NCI-H345 (cell line): Measurements from ENCODE around the gene PTRHD1.
A peak's percentile ranks its signal among the peaks of the same experiment; 100 is the strongest.

Experiments used
- DNase-seq: peaks from one replicate; lab custom pipeline; 2025; lab: John Stamatoyannopoulos, UW

The PTRHD1 gene

DNA sequence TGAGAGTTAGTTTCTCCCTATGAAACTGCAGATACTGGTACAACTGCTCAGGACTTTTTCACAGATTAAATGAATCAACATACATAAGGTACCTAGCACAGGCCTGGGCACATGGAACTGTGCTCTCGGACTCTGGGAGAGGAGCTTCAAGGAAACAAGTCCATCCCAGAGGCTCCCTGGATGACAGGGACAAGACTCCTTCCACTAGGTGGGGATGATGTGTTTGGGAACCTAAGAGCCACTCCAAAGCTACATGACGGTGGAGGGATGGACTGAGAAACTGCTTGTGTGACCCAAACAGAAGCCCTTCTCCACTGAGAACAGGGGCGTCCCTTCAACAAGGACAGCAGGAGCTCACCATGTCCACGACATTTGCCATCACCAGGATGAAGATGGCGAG lies 37.2 kb upstream of the PTRHD1 start:
- no peak for DNase-seq

- DNase-seq, result no peak
Observed at GRCh38 chr2:24828238-24828996, 35.2 kb upstream of the PTRHD1 start.

- DNase-seq, result peak; percentile 79
Observed at GRCh38 chr2:24827321-24828237, 34.4 kb upstream of the PTRHD1 start.

DNA sequence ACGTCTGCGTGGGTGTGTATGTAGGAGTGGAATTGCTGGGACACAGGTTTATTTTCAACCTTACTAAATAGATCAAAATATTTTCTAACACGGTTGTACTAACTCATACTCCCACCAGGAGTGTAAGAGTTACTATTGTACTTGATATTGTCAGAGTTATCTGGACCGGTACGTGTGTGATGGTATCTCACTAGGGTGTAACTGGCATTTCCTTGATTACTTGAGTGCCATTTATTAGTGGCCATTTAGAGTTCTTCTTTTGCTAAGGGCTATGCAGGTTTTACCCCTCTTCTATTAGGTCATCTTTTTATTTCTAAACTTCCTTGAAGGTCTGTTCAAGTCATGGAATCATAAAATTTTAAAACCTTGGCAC lies 33.6 kb upstream of the PTRHD1 start:
- DNase-seq, result no peak

DNA sequence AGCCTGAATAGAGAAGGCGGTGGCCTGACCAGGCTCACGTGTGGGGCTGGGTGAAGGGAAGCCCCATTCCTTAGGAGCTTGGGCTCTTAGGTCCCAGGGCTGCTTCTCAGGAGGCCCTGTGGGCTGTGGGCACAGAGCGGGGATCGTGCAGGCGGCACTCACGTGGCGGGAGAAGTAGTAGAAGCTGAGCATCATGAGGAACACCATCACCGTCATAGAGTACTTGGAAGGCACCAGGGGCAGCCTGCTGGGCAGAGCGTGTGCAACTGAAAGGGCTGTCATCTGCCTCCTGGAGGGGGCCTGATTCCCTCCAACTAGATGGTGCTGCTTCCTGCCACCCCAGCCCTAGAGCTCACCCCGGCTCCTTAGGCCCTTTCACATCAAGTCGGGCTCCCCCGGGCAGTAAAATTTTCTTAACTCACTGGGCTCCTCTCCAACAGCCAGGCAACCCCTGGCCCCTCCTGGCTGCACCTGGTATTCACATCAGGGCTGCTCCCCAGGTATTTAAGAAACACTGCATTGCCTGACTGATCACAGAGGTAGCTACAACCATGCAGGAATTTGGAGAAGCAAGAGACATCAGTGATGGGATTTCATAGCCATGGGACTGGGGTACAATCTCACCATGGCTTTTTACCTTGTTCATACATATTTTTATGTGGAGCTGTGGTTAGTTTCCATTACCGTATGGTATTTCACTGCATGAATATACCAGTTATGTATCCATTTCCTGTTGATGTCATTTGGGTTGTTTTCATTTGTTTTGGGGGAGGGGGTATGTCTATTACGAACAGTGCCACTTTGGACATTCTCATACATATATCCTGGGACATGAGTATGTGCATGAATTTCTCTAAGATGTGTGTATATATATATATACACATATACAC lies 32.9 kb upstream of the PTRHD1 start:
- no peak for DNase-seq

DNA sequence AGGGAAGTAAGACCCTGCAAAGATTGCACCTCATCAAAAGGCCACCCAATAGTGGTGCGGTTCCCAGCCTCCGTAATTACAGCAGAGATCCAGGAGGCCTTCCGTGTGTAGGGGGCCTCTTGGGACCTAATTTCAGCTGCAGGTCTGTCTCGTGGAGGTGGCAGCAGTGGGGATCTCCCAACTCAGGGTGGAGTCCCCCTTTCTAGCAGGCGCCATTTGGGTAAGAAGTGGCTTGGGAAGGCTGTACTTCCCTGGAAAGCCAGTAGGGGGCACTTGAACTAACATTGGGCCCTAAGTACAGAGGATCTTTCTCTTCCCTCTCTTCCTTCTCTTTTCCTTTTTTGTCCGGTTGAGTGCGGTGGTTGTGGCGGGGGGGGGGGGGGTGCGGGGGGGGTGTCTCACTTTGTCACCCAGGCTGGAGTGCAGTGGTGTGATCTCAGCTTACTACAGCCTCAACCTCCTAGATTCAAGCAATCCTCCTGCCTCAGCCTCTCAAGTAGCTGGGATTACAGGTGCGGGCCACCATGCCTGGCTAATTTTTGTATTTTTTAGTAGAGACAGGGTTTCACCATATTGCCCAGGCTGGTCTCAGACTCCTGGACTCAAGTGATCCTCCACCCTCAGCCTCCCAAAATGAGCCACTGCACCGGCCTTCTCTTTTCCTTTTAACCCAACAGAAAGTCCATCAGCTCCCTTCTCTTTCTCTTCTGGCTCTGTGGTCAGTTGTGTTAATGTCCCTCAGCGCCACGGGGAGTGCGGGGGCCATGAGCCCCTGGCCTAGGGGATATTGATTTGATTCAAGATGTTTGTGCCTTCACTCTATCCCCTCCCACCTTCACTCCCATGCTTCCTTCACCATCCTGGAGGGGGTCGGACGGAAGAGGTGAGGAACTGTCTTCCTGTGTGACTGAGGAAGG lies 32.0 kb upstream of the PTRHD1 start:
- peak; percentile 18 for DNase-seq

- DNase-seq, result no peak
Observed at GRCh38 chr2:24824071-24824588, 30.9 kb upstream of the PTRHD1 start.

- peak; percentile 90 for DNase-seq
Observed at GRCh38 chr2:24822049-24822706, 29.0 kb upstream of the PTRHD1 start.

DNA sequence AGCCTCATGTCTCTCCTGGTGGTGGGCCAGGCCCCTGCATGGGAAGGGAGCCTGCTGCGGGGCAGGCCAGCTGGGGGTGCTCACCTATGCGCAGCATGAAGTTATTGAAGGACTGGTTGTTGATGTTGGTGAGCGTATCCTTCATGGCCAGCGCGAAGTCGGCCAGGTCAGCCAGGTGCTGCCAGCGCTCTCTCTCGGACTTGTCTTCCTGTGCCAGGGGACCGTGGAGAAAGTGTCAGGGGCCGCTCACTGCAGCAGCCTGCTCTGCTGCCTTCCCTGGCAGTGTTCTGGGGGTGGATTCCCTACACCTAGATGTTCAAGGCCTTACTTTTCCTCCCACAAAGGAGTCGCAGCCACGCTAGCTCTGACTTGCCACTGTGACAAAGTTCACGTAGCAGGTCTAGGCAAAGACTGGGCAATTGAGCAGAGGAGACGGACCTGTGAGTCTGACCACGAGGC lies 28.3 kb upstream of the PTRHD1 start:
- DNase-seq, result no peak

DNA sequence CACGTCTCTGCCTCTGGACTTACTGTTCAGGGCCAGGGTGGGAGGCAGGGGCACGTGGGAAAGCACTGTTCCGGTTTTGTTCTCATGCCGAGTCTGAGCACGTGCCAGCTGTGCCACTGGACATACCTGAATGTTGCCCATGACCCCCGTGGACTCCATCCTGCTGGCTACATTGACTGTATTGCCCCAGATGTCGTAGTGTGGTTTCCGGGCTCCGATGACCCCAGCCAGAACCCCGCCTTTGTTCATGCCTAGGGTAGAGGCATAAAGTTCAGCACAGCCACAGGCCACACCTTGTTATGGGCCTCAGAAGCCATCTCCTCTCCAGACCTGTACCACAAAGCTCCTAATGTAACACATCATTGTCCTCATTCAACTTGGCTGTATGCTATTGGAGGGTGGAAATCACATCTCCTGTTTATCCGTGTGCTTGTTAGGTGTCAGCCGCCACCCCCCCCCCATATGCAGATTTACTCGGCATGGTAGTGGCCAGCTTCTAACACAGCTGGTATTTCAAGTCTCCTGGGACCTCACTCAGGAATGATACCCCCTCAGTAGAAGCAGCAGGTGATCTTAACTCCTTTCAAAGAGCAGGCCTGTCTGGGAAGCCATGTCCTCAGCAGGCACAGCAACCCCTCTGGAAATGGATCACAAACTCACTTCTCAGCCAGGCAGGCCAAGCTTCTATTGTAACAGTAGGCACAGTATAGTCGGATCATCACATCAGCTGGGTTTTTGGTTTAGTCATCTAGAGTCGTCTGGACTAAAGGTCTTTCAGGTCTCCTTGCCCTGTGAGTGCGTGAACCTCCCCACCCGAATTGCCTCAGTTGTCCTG lies 27.6 kb upstream of the PTRHD1 start:
- no peak for DNase-seq

DNA sequence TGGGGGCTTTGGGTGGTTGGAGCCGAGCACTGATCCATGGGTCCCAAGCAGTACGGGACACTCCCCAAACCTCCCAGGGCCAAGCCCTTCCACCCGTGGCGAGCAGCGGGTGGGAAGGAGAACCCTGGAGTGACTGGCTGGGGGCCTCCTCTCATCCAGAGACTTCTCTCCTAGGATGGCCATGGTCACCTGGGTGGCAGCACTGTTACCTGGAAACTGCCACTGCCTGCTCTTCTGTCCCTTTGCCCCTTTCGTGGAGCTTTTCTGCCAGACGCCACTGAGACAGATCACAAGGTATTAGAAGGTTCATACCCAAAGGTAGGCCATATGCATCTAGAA lies 27.0 kb upstream of the PTRHD1 start:
- DNase-seq, result no peak

GRCh38 chr2:24819442-24820174 lies 26.4 kb upstream of the PTRHD1 start:
- no peak for DNase-seq

GRCh38 chr2:24818721-24819167 lies 25.6 kb upstream of the PTRHD1 start:
- no peak for DNase-seq

- no peak for DNase-seq
Observed at GRCh38 chr2:24816884-24817283, 23.7 kb upstream of the PTRHD1 start.

GRCh38 chr2:24816404-24816803 lies 23.2 kb upstream of the PTRHD1 start:
- no peak for DNase-seq

- no peak for DNase-seq
Observed at GRCh38 chr2:24815171-24815570, 22.0 kb upstream of the PTRHD1 start.

DNA sequence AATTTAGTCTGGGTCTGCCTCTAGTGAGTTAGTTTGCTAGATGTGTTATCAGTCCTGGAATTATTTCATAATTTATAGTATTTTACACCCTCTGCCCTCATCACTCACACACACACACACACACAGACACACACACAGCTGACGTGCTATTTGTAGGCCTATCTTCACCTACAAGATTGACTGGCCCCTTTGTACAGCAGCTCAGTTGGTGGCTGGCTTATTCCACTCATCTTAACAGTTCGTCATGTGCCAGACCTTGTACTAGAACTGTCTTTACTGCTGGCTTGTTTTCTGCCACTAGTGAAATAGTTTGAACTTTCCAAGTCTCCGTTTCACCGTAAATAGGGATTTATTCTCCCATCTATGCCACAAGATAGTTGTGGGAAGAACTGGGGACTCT lies 21.3 kb upstream of the PTRHD1 start:
- DNase-seq, result no peak

GRCh38 chr2:24813691-24814137 lies 20.5 kb upstream of the PTRHD1 start:
- DNase-seq, result no peak
